ENCODE results near the gene RPS5.

- TF ChIP-seq, protein P1, sequence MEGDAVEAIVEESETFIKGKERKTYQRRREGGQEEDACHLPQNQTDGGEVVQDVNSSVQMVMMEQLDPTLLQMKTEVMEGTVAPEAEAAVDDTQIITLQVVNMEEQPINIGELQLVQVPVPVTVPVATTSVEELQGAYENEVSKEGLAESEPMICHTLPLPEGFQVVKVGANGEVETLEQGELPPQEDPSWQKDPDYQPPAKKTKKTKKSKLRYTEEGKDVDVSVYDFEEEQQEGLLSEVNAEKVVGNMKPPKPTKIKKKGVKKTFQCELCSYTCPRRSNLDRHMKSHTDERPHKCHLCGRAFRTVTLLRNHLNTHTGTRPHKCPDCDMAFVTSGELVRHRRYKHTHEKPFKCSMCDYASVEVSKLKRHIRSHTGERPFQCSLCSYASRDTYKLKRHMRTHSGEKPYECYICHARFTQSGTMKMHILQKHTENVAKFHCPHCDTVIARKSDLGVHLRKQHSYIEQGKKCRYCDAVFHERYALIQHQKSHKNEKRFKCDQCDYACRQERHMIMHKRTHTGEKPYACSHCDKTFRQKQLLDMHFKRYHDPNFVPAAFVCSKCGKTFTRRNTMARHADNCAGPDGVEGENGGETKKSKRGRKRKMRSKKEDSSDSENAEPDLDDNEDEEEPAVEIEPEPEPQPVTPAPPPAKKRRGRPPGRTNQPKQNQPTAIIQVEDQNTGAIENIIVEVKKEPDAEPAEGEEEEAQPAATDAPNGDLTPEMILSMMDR (conservative IDR thresholded peaks at IDR 0.05 in 1 of 2, IDR thresholded peaks at IDR 0.05 in 1 of 2; ENCODE audit: low read depth in 1 of 2, low read length in 2 of 2) = no peak
- no peak for TF ChIP-seq EZH2 (IDR thresholded peaks at IDR 0.05; ENCODE audit: low read length, missing control alignments)
Measured at GRCh38 chr19:58349590-58349989, 37.5 kb upstream of the RPS5 start.

All from fibroblast of lung (primary cell).